OCI-LY3 (cell line): ENCODE data around the gene UGT1A9.

ENCODE experiments used
- H2AFZ ChIP-seq: fragments of 200-600, 300-600 bp; shearing (Covaris generic); 2 replicates; pipeline ENCODE4 v1.6.0; 2014; ENCODE audit warnings: antibody characterized with exemption, low read depth, low read length
- H3K27ac ChIP-seq: fragments of 200-600, 300-600 bp; sonication (generic); 2 replicates; pipeline ENCODE4 v1.5.1; 2014; ENCODE audit warnings: mild to moderate bottlenecking, low read length, moderate library complexity, mixed read lengths
- H3K27me3 ChIP-seq: fragments of 200-600, 300-600 bp; sonication (generic); 2 replicates; pipeline ENCODE4 v1.6.1; 2014; ENCODE audit warnings: low read depth, low read length, mixed read lengths
- H3K36me3 ChIP-seq: fragments of 200-600, 300-600 bp; sonication (generic); replicated peaks from 2 replicates; pipeline ENCODE3; 2014; ENCODE audit warnings: low read depth, low read length, mixed read lengths
- H3K4me1 ChIP-seq: fragments of 300-600, 200-600 bp; sonication (generic); 2 replicates; pipeline ENCODE4 v1.6.1; 2014; ENCODE audit warnings: low read length, mixed read lengths
- H3K4me2 ChIP-seq: fragments of 200-600, 300-600 bp; sonication (generic); 2 replicates; pipeline ENCODE4 v1.6.1; 2014; ENCODE audit warnings: low read length, mixed read lengths
- H3K4me3 ChIP-seq: fragments of 300-600, 200-600 bp; sonication (generic); 2 replicates; pipeline ENCODE4 v1.5.1; 2014; ENCODE audit warnings: antibody characterized with exemption, mild to moderate bottlenecking, low read length, moderate library complexity
- H3K79me2 ChIP-seq: fragments of 300-600, 200-600 bp; shearing (Covaris generic); 2 replicates; pipeline ENCODE4 v1.6.1; 2014; ENCODE audit warnings: mild to moderate bottlenecking, low read length, mixed read lengths
- H3K9ac ChIP-seq: fragments of 300-600, 200-600 bp; shearing (Covaris generic); 2 replicates; pipeline ENCODE4 v1.6.0; 2014; ENCODE audit warnings: mild to moderate bottlenecking, low read length, moderate library complexity
- H3K9me3 ChIP-seq: fragments of 200-600, 300-600 bp; shearing (Covaris generic); 2 replicates; pipeline ENCODE4 v1.6.1; 2014; ENCODE audit warnings: low read length, mixed read lengths; ENCODE audit not compliant: insufficient read depth
- H4K20me1 ChIP-seq: fragments of 200-600, 300-600 bp; sonication (generic); 2 replicates; pipeline ENCODE4 v1.6.1; 2016; ENCODE audit warnings: low read length, mixed read lengths; ENCODE audit not compliant: insufficient read depth
- EZH2phosphoT487 ChIP-seq: fragments of 200-600 bp; shearing (Covaris generic); IDR thresholded peaks from 2 replicates; pipeline ENCODE4 v1.6.1; 2018; ENCODE audit warnings: antibody characterized with exemption, mixed run types, low read depth
- TF ChIP-seq, protein P1 (sequence below): fragments of 200-600, 300-600 bp; sonication (generic); IDR thresholded peaks from 2 replicates; pipeline ENCODE4 v1.5.1; 2014; ENCODE audit warnings: antibody characterized with exemption, low read length, low read depth

Gene UGT1A9

DNA sequence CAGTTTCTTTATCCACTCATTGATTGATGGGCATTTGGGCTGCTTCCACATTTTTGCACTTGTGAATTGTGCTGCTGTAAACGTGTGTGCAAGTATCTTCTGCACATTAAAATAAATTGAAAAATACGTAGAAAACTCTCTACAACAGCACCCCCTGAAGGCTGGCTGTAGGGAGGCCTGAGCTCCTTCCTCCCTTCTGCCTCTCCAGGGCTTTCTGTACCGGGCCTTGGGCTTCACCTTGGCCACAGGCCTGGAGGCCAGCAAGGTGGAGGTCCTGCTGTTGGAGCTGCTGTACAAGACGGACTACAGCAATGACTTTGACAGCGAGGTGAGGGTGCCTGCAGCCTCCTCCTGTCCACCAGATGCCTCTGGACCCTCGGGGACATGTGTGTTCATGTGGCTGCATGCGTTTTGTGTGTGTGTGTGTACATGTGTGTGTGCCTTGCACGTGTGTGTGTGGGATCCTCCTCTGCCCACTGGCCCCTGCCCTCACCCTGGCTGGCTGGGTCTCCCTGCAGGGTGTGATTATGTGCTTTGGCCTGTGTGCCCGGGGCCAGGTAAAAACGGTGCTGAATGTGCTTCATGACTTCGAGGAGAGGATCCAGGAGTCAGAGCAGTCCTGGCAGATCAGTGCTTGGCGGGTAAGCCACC, 135.6 kb downstream of the UGT1A9 start:
- no peaks in the 10 kb centered on the region for H3K4me1 ChIP-seq
- no peaks in the 10 kb centered on the region for H3K79me2 ChIP-seq
- no peaks in the 10 kb centered on the region for H4K20me1 ChIP-seq
- H3K9ac ChIP-seq, result no peak overlapping the region
- no peak overlapping the region for H3K4me2 ChIP-seq
- H3K9me3 ChIP-seq, result no peaks in the 10 kb centered on the region
- no peaks in the 10 kb centered on the region for H3K36me3 ChIP-seq
- H3K27me3 ChIP-seq, result no peaks in the 10 kb centered on the region
- H3K4me3 ChIP-seq, result no peak overlapping the region
- TF ChIP-seq EZH2phosphoT487, result no peak
- TF ChIP-seq, protein P1, sequence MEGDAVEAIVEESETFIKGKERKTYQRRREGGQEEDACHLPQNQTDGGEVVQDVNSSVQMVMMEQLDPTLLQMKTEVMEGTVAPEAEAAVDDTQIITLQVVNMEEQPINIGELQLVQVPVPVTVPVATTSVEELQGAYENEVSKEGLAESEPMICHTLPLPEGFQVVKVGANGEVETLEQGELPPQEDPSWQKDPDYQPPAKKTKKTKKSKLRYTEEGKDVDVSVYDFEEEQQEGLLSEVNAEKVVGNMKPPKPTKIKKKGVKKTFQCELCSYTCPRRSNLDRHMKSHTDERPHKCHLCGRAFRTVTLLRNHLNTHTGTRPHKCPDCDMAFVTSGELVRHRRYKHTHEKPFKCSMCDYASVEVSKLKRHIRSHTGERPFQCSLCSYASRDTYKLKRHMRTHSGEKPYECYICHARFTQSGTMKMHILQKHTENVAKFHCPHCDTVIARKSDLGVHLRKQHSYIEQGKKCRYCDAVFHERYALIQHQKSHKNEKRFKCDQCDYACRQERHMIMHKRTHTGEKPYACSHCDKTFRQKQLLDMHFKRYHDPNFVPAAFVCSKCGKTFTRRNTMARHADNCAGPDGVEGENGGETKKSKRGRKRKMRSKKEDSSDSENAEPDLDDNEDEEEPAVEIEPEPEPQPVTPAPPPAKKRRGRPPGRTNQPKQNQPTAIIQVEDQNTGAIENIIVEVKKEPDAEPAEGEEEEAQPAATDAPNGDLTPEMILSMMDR, result no peak
- H2AFZ ChIP-seq, result no peak overlapping the region
- H3K27ac ChIP-seq, result no peak overlapping the region

GRCh38 chr2:233807966-233808935, 136.6 kb downstream of the UGT1A9 start:
- H3K27me3 ChIP-seq, result no peaks in the 10 kb centered on the region
- H3K4me2 ChIP-seq, result no peak overlapping the region
- H3K9me3 ChIP-seq, result no peaks in the 10 kb centered on the region
- no peak for TF ChIP-seq EZH2phosphoT487
- TF ChIP-seq, protein P1, result no peak
- H3K4me3 ChIP-seq, result no peak overlapping the region
- H3K9ac ChIP-seq, result no peak overlapping the region
- H2AFZ ChIP-seq, result no peak overlapping the region
- H4K20me1 ChIP-seq, result no peaks in the 10 kb centered on the region
- no peaks in the 10 kb centered on the region for H3K36me3 ChIP-seq
- H3K27ac ChIP-seq, result no peak overlapping the region
- H3K4me1 ChIP-seq, result no peaks in the 10 kb centered on the region
- no peaks in the 10 kb centered on the region for H3K79me2 ChIP-seq

DNA sequence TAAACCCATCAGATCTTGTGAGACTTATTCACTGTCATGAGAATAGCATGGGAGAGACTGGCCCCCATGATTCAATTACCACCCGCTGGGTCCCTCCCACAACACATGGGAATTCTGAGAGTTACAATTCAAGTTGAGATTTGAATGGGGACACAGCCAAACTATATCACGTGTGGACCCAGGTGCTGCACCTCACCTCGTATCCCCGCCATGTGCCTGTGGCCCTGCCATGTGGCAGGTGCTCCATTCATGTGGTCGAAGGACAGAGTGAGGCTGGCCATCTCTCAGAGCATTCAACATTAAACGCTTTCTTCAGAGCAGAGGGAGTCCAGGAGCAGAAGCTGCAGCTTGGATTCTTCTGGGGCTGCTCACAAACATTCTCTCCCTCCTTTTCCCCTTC, 138.7 kb downstream of the UGT1A9 start:
- Histone ChIP-seq H3K9ac (no peak overlapping the region), H4K20me1 (no peaks in the 10 kb centered on the region), H3K4me2 (no peak overlapping the region), H3K9me3 (no peaks in the 10 kb centered on the region), H3K79me2 (no peaks in the 10 kb centered on the region), H2AFZ (no peak overlapping the region), H3K27me3 (no peaks in the 10 kb centered on the region), H3K4me3 (no peak overlapping the region), H3K36me3 (no peaks in the 10 kb centered on the region), H3K4me1 (no peaks in the 10 kb centered on the region), H3K27ac (no peak overlapping the region)
- TF ChIP-seq EZH2phosphoT487, result no peak
- TF ChIP-seq, protein P1, result no peak

- Histone ChIP-seq H3K4me3 (no peak overlapping the region), H3K4me2 (no peak overlapping the region), H3K4me1 (no peaks in the 10 kb centered on the region), H2AFZ (no peak overlapping the region), H3K27me3 (no peaks in the 10 kb centered on the region), H3K27ac (no peak overlapping the region), H3K79me2 (no peaks in the 10 kb centered on the region), H3K9me3 (no peaks in the 10 kb centered on the region), H4K20me1 (no peaks in the 10 kb centered on the region), H3K9ac (no peak overlapping the region), H3K36me3 (no peaks in the 10 kb centered on the region)
- TF ChIP-seq, protein P1, result no peak
- no peak for TF ChIP-seq EZH2phosphoT487
Observed at GRCh38 chr2:233811087-233811486, 139.4 kb downstream of the UGT1A9 start.
